Muscle layer of duodenum (tissue), 2 donors: ENCODE data around the gene GPR85.

Source experiments
- H3K27ac ChIP-seq: one replicate; pipeline ENCODE4 v1.7.0; 2013; ENCODE audit warnings: mild to moderate bottlenecking, low read length
- H3K27me3 ChIP-seq: one replicate; pipeline ENCODE4 v1.7.0; 2013; ENCODE audit warnings: low read depth, mild to moderate bottlenecking, control low read depth, low read length
- H3K36me3 ChIP-seq, 2 donors: one replicate each; pipeline ENCODE4 v1.7.0; 2013; ENCODE audit warnings: low read length in 2 of 2, control low read depth in 1 of 2, mild to moderate bottlenecking in 1 of 2; ENCODE audit not compliant: insufficient read depth in 2 of 2, control insufficient read depth in 1 of 2
- H3K4me1 ChIP-seq, 2 donors: one replicate each; pipeline ENCODE4 v1.7.0; 2013; ENCODE audit warnings: low read length in 2 of 2, mild to moderate bottlenecking in 2 of 2, control low read depth in 1 of 2, moderate library complexity in 1 of 2; ENCODE audit not compliant: insufficient read depth in 2 of 2, control insufficient read depth in 1 of 2
- H3K4me3 ChIP-seq, 2 donors: one replicate each; pipeline ENCODE4 v1.7.0; 2013; ENCODE audit warnings: low read length in 2 of 2, low read depth in 1 of 2, mild to moderate bottlenecking in 1 of 2
- H3K9me3 ChIP-seq, 2 donors: one replicate each; pipeline ENCODE4 v1.7.0; 2013; ENCODE audit warnings: low read length in 2 of 2, control low read depth in 1 of 2, mild to moderate bottlenecking in 1 of 2; ENCODE audit not compliant: control insufficient read depth in 1 of 2
- donor health status: healthy.

GPR85 gene

DNA sequence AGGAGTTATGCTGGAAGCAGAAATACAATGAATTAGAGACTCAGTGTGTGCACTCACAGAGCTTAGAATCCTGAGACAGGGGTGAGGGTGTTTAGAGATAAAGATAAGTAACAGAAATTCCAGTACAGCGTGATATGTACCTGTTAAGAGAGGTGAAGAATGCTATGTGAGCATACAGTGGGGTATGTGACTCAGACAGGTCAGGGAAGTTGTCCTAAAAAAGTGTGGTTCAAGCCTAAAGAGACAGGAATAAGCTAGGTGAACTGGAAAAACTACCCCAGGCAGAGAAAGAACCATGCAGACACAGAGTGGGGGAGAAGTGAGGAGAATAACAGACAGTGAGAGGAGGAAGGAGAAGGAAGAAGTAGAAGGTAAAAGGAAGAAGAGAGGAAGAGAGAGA is 23.1 kb upstream of the GPR85 start:
- H3K4me1 ChIP-seq = no peaks in the 10 kb centered on the region
- H3K4me3 ChIP-seq = no peak overlapping the region
- H3K36me3 ChIP-seq = no peaks in the 10 kb centered on the region
- no peaks in the 10 kb centered on the region for H3K9me3 ChIP-seq
- H3K27ac ChIP-seq = no peak overlapping the region
- no peaks in the 10 kb centered on the region for H3K27me3 ChIP-seq

- no peak overlapping the region for H3K27ac ChIP-seq
- no peaks in the 10 kb centered on the region for H3K27me3 ChIP-seq
- no peak overlapping the region for H3K4me3 ChIP-seq
- H3K9me3 ChIP-seq = no peaks in the 10 kb centered on the region
- no peaks in the 10 kb centered on the region for H3K36me3 ChIP-seq
- peaks cover 0 to 3% of the 10 kb centered on the region in 2 donors for H3K4me1 ChIP-seq
Measured at GRCh38 chr7:113100121-113100603, 13.5 kb upstream of the GPR85 start.

DNA sequence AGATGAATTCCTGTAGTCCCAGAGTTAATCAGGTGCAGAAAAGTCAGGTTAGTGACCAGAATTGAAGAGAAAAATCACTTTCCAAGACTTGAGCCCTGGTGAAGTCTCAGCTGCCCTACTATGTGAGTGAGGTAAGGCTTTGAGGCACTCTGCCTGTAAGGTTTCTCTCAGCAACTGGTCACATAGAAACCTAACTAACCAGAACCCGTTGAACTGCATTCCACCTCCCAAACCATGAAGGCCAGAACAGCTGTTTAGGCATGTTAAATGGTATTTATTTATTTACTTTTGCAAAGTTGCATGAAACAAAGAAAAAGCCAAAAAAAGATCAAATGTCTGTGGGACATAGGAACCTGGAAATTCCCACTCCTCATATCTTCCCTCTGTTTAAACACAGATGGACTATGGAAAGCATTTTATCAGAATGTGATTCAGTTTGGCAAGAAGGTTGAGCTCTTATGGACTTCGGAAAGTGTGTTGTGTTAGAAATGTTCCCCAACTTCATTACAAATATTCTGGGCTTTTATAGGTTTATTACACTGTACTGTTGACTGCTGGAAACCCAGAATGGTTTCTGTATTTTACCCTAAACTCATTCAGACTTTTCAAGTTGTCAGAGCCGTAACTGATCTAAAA is 12.8 kb upstream of the GPR85 start:
- H3K36me3 ChIP-seq = no peaks in the 10 kb centered on the region
- no peaks in the 10 kb centered on the region for H3K9me3 ChIP-seq
- H3K4me1 ChIP-seq = peaks cover 0 to 3% of the 10 kb centered on the region in 2 donors
- no peaks in the 10 kb centered on the region for H3K27me3 ChIP-seq
- no peak overlapping the region for H3K27ac ChIP-seq
- no peak overlapping the region for H3K4me3 ChIP-seq

GRCh38 chr7:113094517-113095249 is 8.1 kb upstream of the GPR85 start:
- no peak overlapping the region for H3K27ac ChIP-seq
- H3K4me1 ChIP-seq = peaks cover 0 to 3% of the 10 kb centered on the region in 2 donors
- H3K36me3 ChIP-seq = no peaks in the 10 kb centered on the region
- H3K27me3 ChIP-seq = no peaks in the 10 kb centered on the region
- H3K9me3 ChIP-seq = no peaks in the 10 kb centered on the region
- no peak overlapping the region for H3K4me3 ChIP-seq

GRCh38 chr7:113093561-113093960 is 6.9 kb upstream of the GPR85 start:
- Histone ChIP-seq H3K4me1 (no peaks in the 10 kb centered on the region), H3K27ac (no peak overlapping the region), H3K9me3 (no peaks in the 10 kb centered on the region), H3K36me3 (no peaks in the 10 kb centered on the region), H3K27me3 (no peaks in the 10 kb centered on the region), H3K4me3 (no peak overlapping the region)

GRCh38 chr7:113092762-113093161 is 6.1 kb upstream of the GPR85 start:
- Histone ChIP-seq H3K36me3 (no peaks in the 10 kb centered on the region), H3K4me3 (no peak overlapping the region), H3K27ac (no peak overlapping the region), H3K9me3 (no peaks in the 10 kb centered on the region), H3K4me1 (no peaks in the 10 kb centered on the region), H3K27me3 (no peaks in the 10 kb centered on the region)

DNA sequence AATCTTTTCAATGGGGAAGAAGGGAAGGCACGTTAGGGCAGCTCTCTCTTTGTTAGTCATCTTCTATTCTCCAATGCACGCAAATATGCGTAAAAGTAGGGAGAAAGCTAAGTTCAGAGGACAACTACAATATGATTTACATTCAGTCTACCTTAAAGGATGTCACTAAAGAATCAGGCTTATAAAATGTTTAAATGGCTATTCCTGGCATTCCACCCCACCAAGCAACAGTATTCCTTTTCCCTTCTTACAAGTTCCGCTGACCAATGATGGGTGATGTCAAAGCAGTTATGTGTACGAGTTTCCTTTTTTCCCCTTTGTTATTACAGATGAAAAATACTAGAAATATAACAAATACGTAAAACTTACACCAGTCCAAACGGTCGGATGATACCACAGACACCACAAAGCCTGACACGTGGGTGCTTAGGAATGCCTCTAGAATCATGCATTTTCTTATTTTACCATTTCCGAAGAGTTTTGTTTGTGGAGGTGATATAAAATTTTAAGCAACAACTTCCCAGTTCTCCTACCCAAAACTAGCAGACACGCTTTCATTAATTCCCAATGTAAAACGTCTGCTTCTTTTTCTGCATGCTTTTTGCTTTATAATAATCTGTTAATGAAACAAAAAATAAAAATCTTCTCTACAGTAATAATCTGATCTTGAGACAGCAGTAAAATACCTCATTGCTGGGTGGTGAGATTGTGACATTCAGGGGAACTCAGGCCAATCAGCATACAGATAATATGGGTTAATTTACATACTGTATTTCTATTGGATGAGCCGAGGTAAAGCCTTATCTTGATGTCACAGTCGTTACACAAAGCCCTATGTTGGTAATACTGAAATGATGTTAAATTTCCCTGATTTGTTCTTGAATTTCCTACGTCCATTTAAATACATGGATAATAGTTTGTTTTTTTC is 708 bp upstream of the GPR85 start:
- H3K4me1 ChIP-seq = peaks cover 0 to 14% of the 10 kb centered on the region in 2 donors
- H3K9me3 ChIP-seq = no peaks in the 10 kb centered on the region
- H3K36me3 ChIP-seq = no peaks in the 10 kb centered on the region
- no peaks in the 10 kb centered on the region for H3K27me3 ChIP-seq
- peak overlapping the region; percentile 4 to 42 for H3K4me3 ChIP-seq
- no peak overlapping the region for H3K27ac ChIP-seq

DNA sequence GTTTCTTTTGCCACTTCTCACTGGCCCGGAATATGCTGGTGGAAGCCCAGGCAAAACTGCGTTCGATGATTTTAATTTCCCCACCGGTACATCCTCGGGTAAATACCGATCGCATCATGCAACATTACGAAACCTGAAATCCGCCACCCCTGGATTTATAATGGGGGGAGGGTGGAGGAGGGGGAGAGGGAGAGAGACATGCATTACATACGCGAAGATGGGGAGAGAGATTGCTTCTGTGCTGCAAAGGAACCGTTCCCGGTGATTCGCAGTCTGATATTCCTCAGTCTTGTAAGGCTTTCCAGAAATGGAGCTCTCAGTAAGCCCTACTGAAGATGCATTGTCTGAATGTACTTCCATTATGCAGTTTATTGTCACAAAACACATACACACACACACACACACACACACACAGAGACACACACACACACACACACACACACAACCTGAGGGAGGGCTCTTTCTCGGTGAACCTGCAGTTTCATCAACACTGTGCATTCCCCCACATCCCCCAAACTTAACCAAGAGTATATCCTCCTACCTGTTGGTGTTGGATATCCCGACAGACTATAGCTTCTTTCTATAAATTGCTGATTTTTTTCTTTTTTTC is 741 bp downstream of the GPR85 start:
- Histone ChIP-seq H3K4me3 (peak overlapping the region; percentile 56 to 70), H3K27me3 (no peaks in the 10 kb centered on the region), H3K27ac (no peak overlapping the region), H3K9me3 (no peaks in the 10 kb centered on the region), H3K36me3 (no peaks in the 10 kb centered on the region), H3K4me1 (peaks cover 0 to 14% of the 10 kb centered on the region in 2 donors)

DNA sequence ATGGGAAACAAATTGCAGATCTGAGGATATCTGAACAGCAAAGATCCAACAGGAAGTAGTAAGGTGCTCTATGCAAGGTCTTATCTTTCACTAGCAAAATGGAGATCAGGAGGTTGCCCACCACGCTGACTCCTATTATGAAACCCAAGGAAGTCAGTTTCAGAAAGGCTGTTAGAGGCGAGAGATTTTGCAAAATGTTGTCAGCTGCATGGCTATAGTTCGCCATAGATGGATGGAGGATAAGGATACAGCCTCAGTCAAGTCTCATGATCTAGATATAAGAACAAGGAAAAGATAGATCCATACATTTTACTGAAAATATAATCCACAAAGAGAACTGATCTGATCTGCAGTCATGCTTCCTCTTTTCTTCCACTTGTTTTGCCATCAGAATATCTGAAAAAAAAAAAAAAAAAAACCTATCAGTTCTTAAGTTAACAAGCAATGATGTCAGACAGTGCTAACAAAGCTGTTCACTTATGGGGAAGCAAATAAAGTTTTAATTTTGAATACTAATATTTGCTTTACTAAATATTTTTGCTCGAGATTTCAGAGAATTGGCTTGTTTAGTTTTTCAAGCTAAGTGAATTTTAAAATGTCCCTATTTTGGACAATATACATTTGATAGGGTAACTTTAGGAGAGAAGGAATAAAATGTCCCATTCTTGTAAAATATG is 2.0 kb downstream of the GPR85 start:
- Histone ChIP-seq H3K4me3 (no peak overlapping the region), H3K36me3 (no peaks in the 10 kb centered on the region)

GRCh38 chr7:113083816-113084495 is 2.7 kb downstream of the GPR85 start:
- H3K4me3 ChIP-seq = no peak overlapping the region
- peaks cover 0 to 14% of the 10 kb centered on the region in 2 donors for H3K4me1 ChIP-seq
- H3K27ac ChIP-seq = no peak overlapping the region
- no peaks in the 10 kb centered on the region for H3K9me3 ChIP-seq
- H3K27me3 ChIP-seq = no peaks in the 10 kb centered on the region
- H3K36me3 ChIP-seq = no peaks in the 10 kb centered on the region

More for the DNA sequence above, 2.0 kb downstream of the GPR85 start:
- peaks cover 0 to 14% of the 10 kb centered on the region in 2 donors for H3K4me1 ChIP-seq
- H3K27ac ChIP-seq = no peak overlapping the region
- H3K9me3 ChIP-seq = no peaks in the 10 kb centered on the region
- no peaks in the 10 kb centered on the region for H3K27me3 ChIP-seq
